HG03378 (cell line): ENCODE measurements around the gene BICC1.
A peak's percentile ranks its signal among the peaks of the same experiment; 100 is the strongest.
"Not testable (repeated sequence)": the region's sequence is repeated elsewhere in the genome, so short reads cannot be mapped to it uniquely, and the experiment has no call there.

ENCODE experiments used
- ATAC-seq: cut with Tn5 transposase; IDR thresholded peaks from one replicate; pipeline ENCODE4 v1.9.1; 2021; ENCODE audit warnings: mild to moderate bottlenecking, moderate library complexity; ENCODE audit not compliant: unreplicated experiment

Gene BICC1

DNA sequence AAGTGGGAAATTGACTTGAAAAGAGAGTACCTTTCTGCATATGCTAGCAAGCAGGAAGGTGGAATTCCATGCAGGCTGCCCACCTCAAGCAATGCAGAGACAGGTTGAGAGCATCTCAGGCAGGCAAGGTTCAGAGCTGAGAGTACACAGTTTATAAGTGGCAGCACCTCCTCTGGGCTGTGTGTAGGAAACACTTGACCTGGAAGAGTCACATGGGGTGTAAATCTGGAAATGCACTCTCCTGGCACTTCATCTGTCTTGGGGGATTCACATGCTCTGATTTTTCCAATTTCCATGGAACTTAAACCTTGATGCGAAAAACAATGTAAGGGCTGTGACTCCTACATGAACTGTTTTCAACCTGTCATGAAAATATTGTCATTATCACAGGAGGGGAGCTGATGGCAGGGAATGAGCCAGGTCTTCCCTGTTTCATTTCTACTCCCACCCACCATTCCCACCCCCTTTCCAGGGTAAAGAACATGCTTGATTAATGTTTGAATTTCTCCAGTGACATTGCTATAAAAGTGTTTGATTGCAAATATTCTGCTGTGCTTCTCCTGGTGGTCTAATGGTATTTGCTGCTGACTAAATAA is 328.3 kb downstream of the BICC1 start:
- ATAC-seq: no peak

DNA sequence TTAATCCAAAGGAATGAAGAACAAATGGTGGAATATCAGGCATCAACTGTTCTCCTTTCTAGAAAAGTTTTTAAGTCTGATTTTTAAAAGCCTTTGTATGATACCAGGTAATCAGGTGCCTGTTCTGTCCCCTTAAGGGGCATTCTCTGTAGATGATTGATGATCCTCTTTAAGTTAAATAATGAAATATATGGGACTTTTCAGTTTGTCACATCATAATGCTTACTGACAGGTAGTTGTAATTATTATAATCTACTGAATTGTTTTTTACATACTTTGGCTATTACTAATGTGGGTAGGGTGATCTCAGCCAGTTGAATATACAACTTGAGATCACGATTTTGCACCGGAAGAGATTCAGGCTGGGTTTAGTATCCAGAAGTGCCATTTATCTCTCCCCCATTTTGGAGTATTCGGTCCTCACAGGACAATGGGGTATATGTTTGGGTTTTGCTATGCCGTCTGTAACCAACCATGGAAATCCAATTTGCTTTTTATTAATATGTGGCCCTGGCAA is 330.2 kb downstream of the BICC1 start:
- no peak for ATAC-seq

DNA sequence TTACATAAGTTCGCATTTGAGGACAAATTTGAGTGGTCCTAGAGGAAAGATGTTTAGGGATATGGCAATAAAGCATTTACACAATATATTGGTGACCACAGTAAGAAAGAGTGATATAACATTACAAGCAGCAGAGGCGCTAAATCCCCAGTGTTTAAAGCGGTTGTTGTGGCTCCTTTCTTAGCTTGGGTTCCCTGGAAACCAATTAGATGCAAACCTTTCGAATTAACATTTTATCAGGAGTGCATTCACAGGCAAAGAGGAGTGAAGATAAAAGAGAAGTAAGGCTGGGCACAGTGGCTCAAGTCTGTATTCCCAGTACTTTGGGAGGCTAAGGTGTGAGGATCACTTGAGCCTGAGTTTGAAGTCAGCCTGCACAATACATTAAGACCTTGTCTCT is 331.1 kb downstream of the BICC1 start:
- ATAC-seq: no peak

DNA sequence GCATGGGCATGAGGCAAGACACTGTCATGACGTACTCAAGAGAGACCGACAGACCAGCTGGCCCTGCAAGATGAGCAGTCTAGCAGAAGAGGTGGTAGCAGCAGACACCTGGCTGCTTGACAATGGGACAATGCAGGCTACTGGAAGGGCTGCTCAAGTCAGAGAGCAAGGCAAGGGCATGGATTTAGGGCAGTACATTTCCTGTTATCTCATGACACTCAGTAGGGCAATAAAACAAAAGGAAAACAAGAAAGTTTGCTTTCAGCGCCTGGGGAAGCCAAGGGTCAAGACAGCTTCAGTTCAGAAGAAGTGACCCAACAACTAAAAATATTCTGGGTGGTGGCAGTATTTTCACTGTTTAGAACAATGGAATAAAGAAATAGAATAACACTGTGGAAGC is 332.0 kb downstream of the BICC1 start:
- no peak for ATAC-seq

DNA sequence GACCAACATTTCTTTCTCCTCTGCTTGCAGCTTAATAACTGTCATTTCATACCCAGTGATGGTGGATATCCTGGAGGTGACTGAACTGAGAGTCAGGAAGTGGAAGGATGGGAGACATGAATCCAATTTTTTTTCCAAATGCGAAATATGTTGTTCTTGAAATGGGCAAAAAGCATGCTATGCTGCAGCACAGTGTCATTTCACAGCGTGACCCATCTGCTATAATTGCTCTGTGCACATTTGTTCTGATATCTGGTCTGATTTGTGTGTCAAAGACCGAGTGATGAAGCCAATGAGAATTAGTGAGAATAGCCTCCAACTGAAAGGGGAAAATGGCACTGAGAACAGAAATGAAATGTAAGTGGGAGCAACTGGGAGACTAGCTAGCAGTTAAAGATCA is 334.2 kb downstream of the BICC1 start:
- ATAC-seq: no peak

DNA sequence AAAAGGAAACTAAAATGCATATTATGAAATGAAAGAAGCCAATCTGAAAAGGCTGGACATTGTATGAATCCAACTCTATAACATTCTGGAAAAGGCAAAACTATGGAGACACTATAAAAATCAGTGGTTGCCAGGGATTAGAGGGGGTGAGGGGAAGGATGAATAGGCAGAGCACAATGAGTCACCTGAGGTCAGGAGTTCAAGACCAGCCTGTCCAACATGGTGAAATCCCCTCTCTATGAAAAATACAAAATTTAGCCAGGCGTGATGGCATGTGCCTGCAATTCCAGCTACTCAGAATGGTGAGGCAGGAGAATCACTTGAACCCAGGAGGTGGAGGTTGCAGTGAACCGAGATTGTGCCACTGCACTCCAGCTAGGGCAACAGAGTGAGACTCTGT is 338.9 kb downstream of the BICC1 start:
- no peak for ATAC-seq

DNA sequence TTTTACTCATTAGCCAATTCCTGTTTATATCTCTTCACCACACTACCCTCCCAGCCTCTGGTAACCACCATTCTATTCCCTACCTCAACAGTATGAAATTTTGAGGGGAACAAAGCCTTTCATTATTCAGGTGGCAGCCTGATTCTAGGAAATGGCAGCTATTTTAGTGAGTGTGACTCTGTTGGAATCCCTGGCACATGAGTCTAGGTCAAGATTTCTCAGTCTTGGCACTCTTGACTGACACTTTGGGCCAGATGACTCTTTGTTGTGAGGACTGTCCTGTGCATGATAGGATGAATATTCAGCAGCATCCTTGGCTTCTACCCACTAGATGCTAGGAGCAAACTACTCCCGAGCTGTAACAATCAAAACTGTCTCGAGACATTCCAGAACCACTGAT is 341.0 kb downstream of the BICC1 start:
- no peak for ATAC-seq

DNA sequence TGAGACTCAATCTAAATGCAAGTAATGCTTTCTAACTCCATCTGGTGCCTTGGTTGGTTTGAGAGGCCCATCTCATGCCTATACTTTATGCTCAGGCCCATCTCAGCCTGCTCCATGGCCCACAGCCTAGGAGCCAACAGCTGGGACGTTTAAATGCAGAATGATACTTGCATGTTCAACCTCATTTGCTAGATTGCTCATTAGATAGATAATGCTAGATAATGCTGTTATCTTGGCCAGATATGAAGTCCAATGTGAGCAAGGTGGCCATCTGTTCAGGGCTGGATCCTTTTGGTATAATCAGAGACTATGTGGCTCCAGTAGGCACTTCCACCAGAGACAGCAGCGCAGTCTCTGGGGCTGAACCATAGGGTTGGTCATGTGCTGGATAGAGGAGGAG is 342.1 kb downstream of the BICC1 start:
- no peak for ATAC-seq

DNA sequence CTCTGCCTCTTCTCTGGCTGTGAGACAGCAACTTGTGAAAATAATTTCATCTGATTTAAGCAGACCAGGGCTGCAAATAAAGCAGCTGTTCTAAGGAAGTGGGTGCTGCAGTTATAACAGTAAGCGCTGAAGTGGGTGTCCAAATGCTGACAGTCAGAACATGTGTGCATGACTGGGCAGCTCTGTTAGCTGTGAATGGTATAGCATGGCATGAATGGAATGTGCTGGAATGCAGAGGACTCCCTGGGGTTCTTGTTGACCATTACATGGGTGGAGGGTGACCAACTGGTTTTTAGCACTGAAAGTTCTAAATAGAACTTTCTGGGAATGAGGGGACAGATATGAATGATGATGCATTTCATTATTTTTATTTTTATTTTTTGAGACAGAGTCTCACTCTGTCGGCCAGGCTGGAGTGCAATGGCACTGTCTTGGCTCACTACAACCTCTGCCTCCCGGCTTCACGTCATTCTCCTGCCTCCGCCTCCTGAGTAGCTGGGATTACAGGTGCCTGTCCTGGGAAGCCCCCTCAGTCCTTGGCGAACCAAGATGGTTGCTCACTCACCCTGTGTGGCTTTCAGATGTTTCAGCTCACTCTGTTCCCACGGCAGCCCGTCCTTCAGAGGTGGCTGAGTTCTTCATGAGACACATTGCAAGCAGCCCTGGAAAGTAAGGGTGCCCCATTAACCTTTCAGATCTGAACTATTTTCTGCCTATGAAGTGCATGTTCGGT is 344.0 kb downstream of the BICC1 start:
- ATAC-seq: no peak

DNA sequence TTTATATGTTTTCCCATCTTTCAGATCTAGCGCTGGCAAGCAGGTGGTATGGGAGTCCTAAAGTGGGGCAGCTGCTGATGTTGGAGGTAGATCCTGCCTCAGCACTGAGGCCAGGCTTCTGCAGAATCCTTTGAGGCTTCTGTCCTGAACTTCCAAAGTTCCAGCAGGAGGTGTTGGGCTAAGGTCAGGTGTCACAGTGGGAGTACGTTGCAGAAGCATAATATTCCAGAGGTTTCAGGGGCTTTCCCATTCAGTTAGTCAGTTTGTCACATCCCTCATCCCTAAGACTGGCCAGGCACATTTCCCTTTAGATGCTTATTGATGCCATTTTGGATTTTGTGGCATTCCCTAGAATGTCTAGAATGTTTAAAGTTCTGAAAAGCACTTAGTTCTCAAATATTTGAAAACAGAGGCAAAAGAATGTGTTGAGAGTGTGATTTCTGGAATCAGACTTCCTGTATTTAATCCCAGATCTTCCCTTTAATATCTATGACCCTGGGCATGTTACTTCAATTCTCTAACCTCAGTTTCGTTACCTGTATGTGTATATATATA is 344.7 kb downstream of the BICC1 start:
- no peak for ATAC-seq

DNA sequence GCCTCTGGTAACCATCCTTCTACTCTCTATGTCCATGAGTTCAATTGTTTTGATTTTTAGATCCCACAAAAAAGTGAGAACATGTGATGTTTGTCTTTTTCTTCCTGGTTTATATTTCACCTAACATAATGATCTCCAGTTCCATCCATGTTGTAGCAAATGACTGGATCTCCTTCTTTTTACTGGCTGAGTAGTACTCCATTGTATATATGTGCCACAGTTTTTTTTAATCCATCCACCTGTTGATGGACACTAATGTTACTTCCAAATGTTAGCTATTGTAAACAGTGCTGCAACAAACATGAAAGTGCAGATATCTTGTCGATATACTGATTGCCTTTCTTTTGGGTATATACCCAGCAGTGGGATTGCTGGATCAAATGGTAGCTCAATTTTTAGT is 345.5 kb downstream of the BICC1 start:
- ATAC-seq: not testable (repeated sequence)

DNA sequence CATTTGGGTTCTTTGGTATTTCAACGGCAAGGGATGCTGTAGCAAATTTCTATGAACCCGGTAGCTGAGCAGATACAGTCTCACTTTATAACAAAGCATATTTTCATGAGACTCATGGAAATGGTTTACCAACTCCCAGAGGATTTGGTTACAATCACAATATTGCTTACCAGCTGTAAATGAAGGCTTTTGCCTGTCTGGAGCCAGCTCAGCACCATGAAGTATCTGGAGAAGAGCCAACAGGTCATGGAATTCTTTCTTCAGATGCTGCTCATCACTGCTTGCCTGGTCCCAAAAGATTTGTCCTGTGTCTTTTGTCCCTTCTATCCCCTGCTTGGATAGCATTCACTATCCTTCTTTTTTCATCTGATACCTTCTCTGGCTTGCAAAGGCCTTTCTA is 346.9 kb downstream of the BICC1 start:
- no peak for ATAC-seq

DNA sequence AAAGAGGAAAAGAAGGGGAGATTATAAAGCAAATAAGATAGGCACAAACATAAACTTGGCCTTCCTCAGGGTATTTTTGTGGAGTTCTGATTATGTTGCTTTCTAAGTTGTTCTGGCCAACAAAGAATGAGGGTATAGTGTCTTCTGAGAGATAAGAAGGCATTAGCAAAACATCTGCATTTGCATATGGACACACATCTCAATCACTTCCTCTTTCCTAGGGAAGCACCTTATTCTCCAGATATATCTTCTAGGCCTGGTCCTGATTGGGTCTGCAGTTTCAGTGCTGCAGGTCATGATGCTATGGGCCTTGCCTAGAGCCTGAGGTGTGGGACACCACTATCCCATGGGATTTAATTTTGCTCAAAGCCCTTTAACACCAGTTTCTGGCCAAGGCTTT is 355.0 kb downstream of the BICC1 start:
- ATAC-seq: peak; percentile 72

DNA sequence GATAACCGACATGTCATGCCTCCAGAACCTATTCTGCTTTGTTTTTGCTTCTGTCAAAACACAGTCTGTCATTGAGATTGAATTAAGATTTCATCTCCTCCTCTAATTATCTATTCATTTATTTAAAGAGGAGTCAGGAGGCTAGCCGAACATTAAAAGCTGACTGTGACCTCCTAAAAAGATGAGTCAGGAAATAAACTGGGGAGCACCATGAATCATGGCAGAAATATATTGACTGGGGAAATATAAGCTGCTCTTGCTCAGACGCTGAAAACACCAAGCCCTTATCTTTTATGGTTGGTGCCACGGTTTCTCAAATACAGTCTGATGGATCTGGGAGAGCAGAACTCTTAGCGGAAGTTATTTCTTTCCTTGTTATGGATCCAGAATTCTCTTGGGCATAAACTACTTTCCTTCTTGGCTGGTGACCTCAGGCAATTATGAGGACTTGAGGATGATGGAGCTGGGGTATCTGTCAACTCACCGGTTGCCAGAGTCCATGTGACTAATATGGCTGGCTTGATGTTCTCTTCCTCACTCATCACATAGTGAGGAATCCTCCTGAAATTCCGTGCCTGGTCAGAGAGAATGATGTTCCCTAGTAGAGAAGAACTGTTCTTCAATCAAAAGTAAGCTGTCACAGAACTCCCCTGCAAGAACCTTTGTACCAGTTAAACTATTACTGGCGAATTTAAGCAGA is 356.2 kb downstream of the BICC1 start:
- no peak for ATAC-seq

DNA sequence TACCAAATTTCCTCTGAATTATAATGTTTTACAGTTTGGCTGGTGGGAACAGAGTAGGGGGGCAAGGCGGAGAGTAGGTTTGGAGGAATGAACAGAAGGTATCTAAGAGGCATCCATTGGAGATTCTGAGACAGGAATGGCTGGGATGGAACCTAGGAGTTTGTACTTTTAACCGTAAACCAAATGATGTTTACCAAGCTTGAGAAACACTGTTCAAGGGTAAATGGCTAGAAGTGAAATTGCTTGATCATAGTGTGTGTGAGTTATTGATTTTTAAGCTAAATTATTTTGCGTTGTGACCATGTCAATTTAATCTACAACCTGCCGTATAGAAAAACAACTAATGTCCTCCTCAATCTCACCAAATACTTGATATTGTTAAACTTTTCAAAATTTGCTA is 357.4 kb downstream of the BICC1 start:
- ATAC-seq: no peak

DNA sequence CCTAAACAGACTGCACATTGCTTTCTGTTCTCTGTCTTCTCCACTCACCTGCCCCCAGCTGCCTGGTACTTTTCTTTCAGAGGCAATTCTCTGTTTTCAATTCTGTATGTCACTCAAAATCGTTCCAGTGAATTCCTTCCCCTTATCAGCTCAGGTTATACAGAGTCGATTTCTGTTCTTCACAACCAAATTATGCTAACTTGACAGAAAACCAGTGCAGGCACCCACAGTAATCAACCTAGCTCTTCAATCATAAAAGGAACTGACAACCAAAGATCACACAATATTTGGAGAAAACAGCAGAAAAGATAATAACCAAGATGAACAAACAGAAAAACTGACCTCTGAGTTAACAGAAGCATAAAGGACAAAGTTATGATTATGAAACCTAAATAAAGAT is 360.5 kb downstream of the BICC1 start:
- ATAC-seq: no peak
